ENCODE results near the gene DCUN1D3.

DNA sequence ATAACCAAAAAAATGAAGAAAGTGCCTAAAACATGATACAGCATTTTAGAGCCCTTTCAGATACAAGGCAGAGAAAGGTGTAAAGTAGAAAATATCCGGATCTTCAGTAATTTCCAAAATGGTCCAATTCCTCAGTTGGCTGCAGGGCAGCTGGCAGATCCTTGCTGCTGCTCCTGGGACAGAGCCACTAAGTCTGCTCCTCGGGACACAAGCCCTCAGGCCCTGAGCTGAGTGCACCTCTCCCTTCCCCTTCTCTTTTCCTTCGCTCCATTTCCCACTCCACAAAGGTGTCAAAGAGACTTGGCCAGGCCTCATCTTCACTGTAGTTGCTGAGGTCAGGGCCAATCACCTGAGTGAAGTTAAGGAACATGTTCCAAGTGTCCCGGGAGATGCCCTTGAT lies 40.5 kb downstream of the DCUN1D3 start:
- no peak for TF ChIP-seq POLR2A (IDR thresholded peaks at IDR 0.05)
- no peak for TF ChIP-seq CTCF (IDR thresholded peaks at IDR 0.05)
- TF ChIP-seq POLR2AphosphoS5 (IDR thresholded peaks at IDR 0.05), result no peak
